ENCODE data around the gene OTULIN. TPM values are rescaled to one million over a fixed set of nuclear protein-coding genes. Genes with fewer than 3 reads are reported as not detected.

Gene OTULIN
- total RNA-seq, 1 experiment from 2014 or later, result 22.4 TPM

- Histone ChIP-seq H4K20me1 (ENCODE audit: low read length) (peaks cover 17% of the 10 kb centered on the region), H2AFZ (ENCODE audit: low read length) (peak overlapping the region; percentile 61), H3K4me3 (ENCODE audit: low read length) (peak overlapping the region; percentile 73), H3K9me2 (replicated peaks; ENCODE audit: low read length) (no peaks in the 10 kb centered on the region), H3F3A (ENCODE audit: low read length, unreplicated experiment) (no peaks in the 10 kb centered on the region), H3K27ac (ENCODE audit: low read length) (no peak overlapping the region), H3K4me2 (ENCODE audit: low read length) (peak overlapping the region; percentile 91), H3K9me3 (ENCODE audit: low read length) (no peaks in the 10 kb centered on the region), H3K79me2 (ENCODE audit: low read length) (peaks cover 71% of the 10 kb centered on the region), H3K4me1 (ENCODE audit: insufficient read depth, low read length) (peaks cover 49% of the 10 kb centered on the region), H3K36me3 (ENCODE audit: low read depth, low read length) (no peaks in the 10 kb centered on the region; the same call in 1 of the 2 replicates), H3K9ac (ENCODE audit: low read length) (peak overlapping the region; percentile 70), H3K27me3 (ENCODE audit: low read length) (no peaks in the 10 kb centered on the region)
- ChIA-PET POLR2A (ENCODE audit: unreplicated experiment) (no interaction called here), CTCF (no interaction called here)
- ATAC-seq, result peak; percentile 16
- TF ChIP-seq EZH2phosphoT487 (IDR thresholded peaks at IDR 0.05; ENCODE audit: borderline replicate concordance, low read length) (no peak), EZH2 (IDR thresholded peaks at IDR 0.05; ENCODE audit: low read length, unreplicated experiment) (no peak)
- TF ChIP-seq, protein P1, sequence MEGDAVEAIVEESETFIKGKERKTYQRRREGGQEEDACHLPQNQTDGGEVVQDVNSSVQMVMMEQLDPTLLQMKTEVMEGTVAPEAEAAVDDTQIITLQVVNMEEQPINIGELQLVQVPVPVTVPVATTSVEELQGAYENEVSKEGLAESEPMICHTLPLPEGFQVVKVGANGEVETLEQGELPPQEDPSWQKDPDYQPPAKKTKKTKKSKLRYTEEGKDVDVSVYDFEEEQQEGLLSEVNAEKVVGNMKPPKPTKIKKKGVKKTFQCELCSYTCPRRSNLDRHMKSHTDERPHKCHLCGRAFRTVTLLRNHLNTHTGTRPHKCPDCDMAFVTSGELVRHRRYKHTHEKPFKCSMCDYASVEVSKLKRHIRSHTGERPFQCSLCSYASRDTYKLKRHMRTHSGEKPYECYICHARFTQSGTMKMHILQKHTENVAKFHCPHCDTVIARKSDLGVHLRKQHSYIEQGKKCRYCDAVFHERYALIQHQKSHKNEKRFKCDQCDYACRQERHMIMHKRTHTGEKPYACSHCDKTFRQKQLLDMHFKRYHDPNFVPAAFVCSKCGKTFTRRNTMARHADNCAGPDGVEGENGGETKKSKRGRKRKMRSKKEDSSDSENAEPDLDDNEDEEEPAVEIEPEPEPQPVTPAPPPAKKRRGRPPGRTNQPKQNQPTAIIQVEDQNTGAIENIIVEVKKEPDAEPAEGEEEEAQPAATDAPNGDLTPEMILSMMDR (conservative IDR thresholded peaks at IDR 0.05; ENCODE audit: low read depth, low read length), result peak; percentile 28; the same call in 1 of the 2 replicates
- DNase-seq, result peak; percentile 59
- intact Hi-C loops (cut with micrococcal nuclease), result no loop called here
- TSS peak; percentile 66 for BruUV-seq (replicated peaks)
Measured at GRCh38 chr5:14665101-14665822, 744 bp downstream of the OTULIN start.

DNA sequence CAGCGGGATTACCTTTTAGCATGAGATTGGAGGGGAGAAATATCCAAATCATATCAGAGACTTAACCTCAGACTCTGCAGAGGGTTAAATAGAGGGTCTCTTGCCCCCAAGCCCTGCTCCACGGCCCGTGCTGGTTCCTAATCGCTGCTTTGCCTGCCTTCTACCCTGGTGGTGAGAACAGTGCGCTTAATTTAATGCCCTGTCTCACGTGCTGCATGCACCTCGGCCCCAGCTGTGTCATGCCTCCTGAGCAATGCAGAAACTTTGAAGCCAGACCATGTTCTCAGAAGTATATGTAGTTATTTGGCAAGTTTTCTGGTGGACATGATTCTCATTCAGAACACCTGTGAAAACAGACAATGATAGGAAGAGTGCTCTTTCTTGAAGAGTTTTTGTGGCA is 1.4 kb downstream of the OTULIN start:
- peak; percentile 47 for DNase-seq
- ATAC-seq, result no peak

More for the DNA sequence above, 1.4 kb downstream of the OTULIN start:
- Histone ChIP-seq H3F3A (ENCODE audit: low read length, unreplicated experiment) (no peaks in the 10 kb centered on the region), H3K9me3 (ENCODE audit: low read length) (no peaks in the 10 kb centered on the region), H3K79me2 (ENCODE audit: low read length) (peaks cover 77% of the 10 kb centered on the region), H2AFZ (ENCODE audit: low read length) (no peak overlapping the region), H3K9me2 (replicated peaks; ENCODE audit: low read length) (no peaks in the 10 kb centered on the region), H3K27me3 (ENCODE audit: low read length) (no peaks in the 10 kb centered on the region), H3K4me2 (ENCODE audit: low read length) (peak overlapping the region; percentile 91), H3K9ac (ENCODE audit: low read length) (peak overlapping the region; percentile 70), H3K36me3 (ENCODE audit: low read depth, low read length) (no peaks in the 10 kb centered on the region; the same call in 1 of the 2 replicates), H3K27ac (ENCODE audit: low read length) (no peak overlapping the region), H4K20me1 (ENCODE audit: low read length) (peaks cover 17% of the 10 kb centered on the region), H3K4me3 (ENCODE audit: low read length) (peak overlapping the region; percentile 73), H3K4me1 (ENCODE audit: insufficient read depth, low read length) (peaks cover 45% of the 10 kb centered on the region)
- intact Hi-C loops (cut with micrococcal nuclease), result no loop called here
- BruUV-seq (replicated peaks), result no TSS peak
- TF ChIP-seq, protein P1 (conservative IDR thresholded peaks at IDR 0.05; ENCODE audit: low read depth, low read length), result no peak; the same call in 1 of the 2 replicates
- TF ChIP-seq EZH2phosphoT487 (IDR thresholded peaks at IDR 0.05; ENCODE audit: borderline replicate concordance, low read length), result no peak
- TF ChIP-seq EZH2 (IDR thresholded peaks at IDR 0.05; ENCODE audit: low read length, unreplicated experiment), result no peak
- ChIA-PET CTCF (no interaction called here), POLR2A (ENCODE audit: unreplicated experiment) (no interaction called here)
